ENCODE data around the gene LRP8. TPM values are rescaled to one million over a fixed set of nuclear protein-coding genes. Genes with fewer than 3 reads are reported as not detected.
A peak's percentile ranks its signal among the peaks of the same experiment; 100 is the strongest.

LRP8 gene
- total and polyA plus RNA-seq, 10 donors = 1.7 to 14.4 (median 5.5) TPM

DNA sequence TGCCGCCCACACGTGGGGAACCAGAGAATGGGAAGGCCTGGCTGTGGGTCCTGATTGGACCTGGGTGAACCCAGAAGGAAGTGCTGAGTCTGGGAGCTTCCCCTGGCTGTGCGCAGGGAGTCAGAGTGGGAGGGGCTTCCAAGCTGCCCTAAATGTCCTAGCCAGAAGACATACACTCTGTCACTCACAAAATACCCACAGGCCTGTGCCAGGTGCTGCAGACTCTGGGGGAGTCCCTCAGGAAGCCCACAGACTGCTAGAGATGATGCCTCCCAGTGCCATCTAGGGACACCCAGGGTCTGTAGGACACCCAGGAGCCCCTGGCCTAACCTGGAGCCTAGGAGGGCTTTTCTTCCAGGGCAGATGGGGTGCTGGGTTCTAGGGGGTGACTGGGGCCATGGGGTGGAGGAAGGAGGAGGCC, 33.7 kb upstream of the LRP8 start:
- intact Hi-C loops (cut with DNase I; ENCODE audit: low total_unique reads) = no loop called here
- DNase-seq = peak; percentile 35
- Histone ChIP-seq H3K4me3 (no peak overlapping the region), H3K27ac (no peak overlapping the region), H3K4me1 (peaks cover 0 to 15% (median 10%) of the 10 kb centered on the region in 6 donors), H3K9me3 (peaks cover 0 to 30% (median 22%) of the 10 kb centered on the region in 8 donors), H3K36me3 (no peaks in the 10 kb centered on the region), H3K27me3 (replicated peaks in 1 of 7) (peaks cover 0 to 5% (median 0%) of the 10 kb centered on the region in 7 donors)
- 68 to 89% (median 80%) methylated on average over 3 of the region's 3 CpGs for WGBS, 5 donors
- TF ChIP-seq POLR2AphosphoS5 (IDR thresholded peaks at IDR 0.05) = no peak
- no peak for TF ChIP-seq POLR2A (IDR thresholded peaks at IDR 0.05)
- no peak for TF ChIP-seq CTCF (IDR thresholded peaks at IDR 0.05 in 8 of 11, conservative IDR thresholded peaks at IDR 0.05 in 3 of 11)

DNA sequence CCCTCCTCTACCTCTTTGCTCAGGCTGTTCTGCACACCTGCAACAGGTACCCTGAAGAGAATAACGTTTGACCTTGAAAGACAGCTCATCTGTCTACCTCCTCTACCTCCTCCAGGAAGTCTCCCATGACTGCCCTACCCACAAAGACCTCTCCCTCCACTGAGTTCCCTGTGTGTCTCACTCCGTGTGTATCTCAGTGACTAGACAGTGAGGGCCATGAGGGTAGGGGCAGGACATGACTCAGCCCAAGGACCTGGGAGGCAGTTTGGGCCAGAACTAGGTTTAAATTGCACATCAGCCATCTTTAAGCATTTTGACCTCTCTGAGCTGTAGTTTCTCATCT, 32.0 kb upstream of the LRP8 start:
- peak; percentile 7 for DNase-seq
- peaks cover 0 to 5% (median 0%) of the 10 kb centered on the region in 7 donors for H3K27me3 ChIP-seq (replicated peaks in 1 of 7)
- H3K36me3 ChIP-seq = no peaks in the 10 kb centered on the region
- WGBS, 5 donors = 46 to 73% (median 53%) methylated on average over 2 of the region's 2 CpGs
- H3K27ac ChIP-seq = no peak overlapping the region
- H3K9me3 ChIP-seq = peaks cover 0 to 41% (median 30%) of the 10 kb centered on the region in 8 donors
- no peaks in the 10 kb centered on the region for H3K4me1 ChIP-seq
- intact Hi-C loops (cut with DNase I; ENCODE audit: low total_unique reads) = no loop called here
- H3K4me3 ChIP-seq = no peak overlapping the region
- TF ChIP-seq POLR2AphosphoS5 (IDR thresholded peaks at IDR 0.05) (no peak), POLR2A (IDR thresholded peaks at IDR 0.05) (no peak), CTCF (IDR thresholded peaks at IDR 0.05 in 8 of 11, conservative IDR thresholded peaks at IDR 0.05 in 3 of 11) (no peak)

GRCh38 chr1:53359225-53359933, 31.5 kb upstream of the LRP8 start:
- H3K4me1 ChIP-seq = no peaks in the 10 kb centered on the region
- intact Hi-C loops (cut with DNase I; ENCODE audit: low total_unique reads) = no loop called here
- WGBS, 5 donors = 73 to 87% (median 83%) methylated on average over 4 of the region's 4 CpGs
- no peak overlapping the region for H3K27ac ChIP-seq
- H3K36me3 ChIP-seq = no peaks in the 10 kb centered on the region
- TF ChIP-seq CTCF (IDR thresholded peaks at IDR 0.05 in 8 of 11, conservative IDR thresholded peaks at IDR 0.05 in 3 of 11) (no peak), POLR2AphosphoS5 (IDR thresholded peaks at IDR 0.05) (no peak), POLR2A (IDR thresholded peaks at IDR 0.05) (no peak)
- H3K4me3 ChIP-seq = no peak overlapping the region
- H3K27me3 ChIP-seq (replicated peaks in 1 of 7) = peaks cover 0 to 5% (median 0%) of the 10 kb centered on the region in 7 donors
- H3K9me3 ChIP-seq = peaks cover 0 to 41% (median 30%) of the 10 kb centered on the region in 8 donors
- DNase-seq = peak; percentile 22

DNA sequence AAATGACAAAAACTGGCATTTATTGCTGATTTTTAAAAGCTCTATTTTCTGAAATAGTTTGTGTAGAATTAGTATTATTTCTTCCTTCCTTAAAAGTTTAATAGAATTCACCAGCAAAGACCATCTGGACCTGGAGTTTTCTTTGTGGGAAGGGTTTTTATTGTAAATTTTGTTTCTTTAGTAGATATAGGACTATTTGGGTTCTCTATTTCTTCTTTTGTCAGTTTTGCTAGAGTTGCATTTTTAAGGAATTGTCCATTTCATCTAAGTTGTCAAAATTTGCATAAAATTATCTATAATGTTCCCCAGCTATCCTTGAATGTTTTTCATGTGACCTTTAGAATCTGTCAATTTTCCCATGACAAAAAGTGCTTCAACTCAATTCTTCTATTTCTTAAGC, 28.8 kb upstream of the LRP8 start:
- peaks cover 0 to 41% (median 30%) of the 10 kb centered on the region in 8 donors for H3K9me3 ChIP-seq
- H3K4me3 ChIP-seq = no peak overlapping the region
- no peak overlapping the region for H3K27ac ChIP-seq
- no peaks in the 10 kb centered on the region for H3K4me1 ChIP-seq
- DNase-seq = no peak
- intact Hi-C loops (cut with DNase I; ENCODE audit: low total_unique reads) = no loop called here
- H3K27me3 ChIP-seq (replicated peaks in 1 of 7) = peaks cover 0 to 5% (median 0%) of the 10 kb centered on the region in 7 donors
- no peak for TF ChIP-seq POLR2A (IDR thresholded peaks at IDR 0.05)
- TF ChIP-seq POLR2AphosphoS5 (IDR thresholded peaks at IDR 0.05) = no peak
- TF ChIP-seq CTCF (IDR thresholded peaks at IDR 0.05 in 8 of 11, conservative IDR thresholded peaks at IDR 0.05 in 3 of 11) = no peak
- no peaks in the 10 kb centered on the region for H3K36me3 ChIP-seq

Measured in spleen (tissue), 11 donors.